GM19193 (cell line): Measurements from ENCODE around the gene GAPDHS.

Experiments
- POLR2A ChIP-seq: IDR thresholded peaks from 4 replicates; pipeline ENCODE4 v1.6.1; 2011; ENCODE audit not compliant: insufficient read depth, insufficient read length; ENCODE audit errors: extremely low read depth

GAPDHS gene

GRCh38 chr19:35521124-35521743 is 12.0 kb upstream of the GAPDHS start:
- no peak for TF ChIP-seq POLR2A

DNA sequence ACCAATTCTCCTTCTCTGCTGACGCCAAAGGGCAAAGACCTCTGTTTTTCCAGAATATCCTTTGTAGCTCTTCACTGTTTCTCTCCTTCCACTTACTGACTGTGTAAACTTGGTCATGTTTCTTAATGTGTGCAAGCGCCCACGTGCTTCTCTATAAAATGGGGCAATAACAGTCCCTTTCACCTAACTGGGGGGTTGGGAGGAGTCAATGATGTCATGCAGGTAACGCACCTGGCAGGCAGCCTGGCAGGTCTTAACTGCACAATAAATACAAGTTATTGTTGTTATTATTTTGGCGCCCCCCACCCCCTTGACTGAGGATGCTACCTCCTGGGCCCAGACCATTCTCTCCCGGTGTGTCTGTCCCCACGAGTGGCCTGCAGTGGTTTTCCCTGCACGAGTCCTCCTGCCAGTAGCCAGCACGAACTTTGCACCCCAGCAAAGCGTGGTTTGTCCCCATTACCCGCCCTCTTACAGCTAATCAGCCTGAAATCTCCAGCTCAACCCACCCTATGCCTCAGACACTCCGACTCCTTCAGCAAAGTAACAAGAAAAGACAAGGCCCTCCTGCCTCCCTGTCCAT is 10.4 kb upstream of the GAPDHS start:
- no peak for TF ChIP-seq POLR2A

DNA sequence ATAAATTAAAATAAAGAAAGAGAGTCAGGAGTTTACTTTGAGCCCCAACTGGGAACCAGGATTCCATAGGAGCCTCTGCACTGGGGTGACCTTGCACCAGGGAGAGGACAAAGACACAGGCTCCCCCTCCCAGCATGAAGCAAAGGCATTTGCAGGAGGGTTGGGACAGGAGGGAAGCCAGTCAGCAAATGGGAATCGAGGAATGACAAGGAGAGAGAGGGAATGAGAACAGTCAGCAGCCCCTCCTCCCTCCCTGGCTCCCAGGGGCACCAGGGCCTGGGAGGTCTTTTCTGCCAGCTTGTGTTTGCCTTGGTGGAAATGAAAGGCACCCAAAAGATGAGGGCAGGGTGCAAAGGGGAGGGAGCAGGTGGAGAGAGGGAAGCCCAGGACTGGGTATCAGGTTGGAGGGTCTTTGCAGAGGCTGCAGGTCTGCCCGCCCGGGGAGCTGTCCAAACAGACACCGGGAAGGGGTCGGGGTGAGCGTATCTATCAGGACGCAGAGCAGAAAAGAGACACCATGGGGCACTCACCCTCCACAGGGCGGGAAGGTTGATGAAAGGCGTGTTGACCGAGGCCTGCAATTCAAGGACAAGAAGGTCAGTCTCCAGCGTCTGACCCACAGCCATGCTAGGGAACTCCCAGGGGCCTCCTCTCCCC is 8.9 kb upstream of the GAPDHS start:
- TF ChIP-seq POLR2A, result no peak

DNA sequence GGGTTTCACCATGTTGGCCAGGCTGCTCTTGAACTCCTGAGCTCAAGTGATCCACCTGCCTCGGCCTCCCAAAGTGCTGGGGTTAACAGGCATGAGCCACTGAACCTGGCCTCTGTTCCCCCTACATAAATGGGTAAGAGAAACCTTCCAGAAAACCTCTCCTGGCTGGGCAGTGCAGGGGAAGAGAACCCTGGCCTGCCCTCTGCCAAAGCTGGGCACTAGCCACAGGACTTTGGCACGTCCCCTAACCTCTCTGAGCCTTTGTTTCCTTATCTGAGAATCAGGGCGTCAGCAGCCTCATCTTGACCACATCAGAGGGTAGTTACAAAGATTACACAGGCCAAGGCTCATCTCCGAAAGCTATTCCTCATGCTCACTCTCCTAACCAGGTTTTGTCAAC is 7.4 kb upstream of the GAPDHS start:
- TF ChIP-seq POLR2A, result no peak

- no peak for TF ChIP-seq POLR2A
Observed at GRCh38 chr19:35528218-35529038, 4.8 kb upstream of the GAPDHS start, which contains the start of gene SBSN. SBSN (minus strand) TSS chr19:35528311; CDS start chr19:35528281, 30 bp downstream.

DNA sequence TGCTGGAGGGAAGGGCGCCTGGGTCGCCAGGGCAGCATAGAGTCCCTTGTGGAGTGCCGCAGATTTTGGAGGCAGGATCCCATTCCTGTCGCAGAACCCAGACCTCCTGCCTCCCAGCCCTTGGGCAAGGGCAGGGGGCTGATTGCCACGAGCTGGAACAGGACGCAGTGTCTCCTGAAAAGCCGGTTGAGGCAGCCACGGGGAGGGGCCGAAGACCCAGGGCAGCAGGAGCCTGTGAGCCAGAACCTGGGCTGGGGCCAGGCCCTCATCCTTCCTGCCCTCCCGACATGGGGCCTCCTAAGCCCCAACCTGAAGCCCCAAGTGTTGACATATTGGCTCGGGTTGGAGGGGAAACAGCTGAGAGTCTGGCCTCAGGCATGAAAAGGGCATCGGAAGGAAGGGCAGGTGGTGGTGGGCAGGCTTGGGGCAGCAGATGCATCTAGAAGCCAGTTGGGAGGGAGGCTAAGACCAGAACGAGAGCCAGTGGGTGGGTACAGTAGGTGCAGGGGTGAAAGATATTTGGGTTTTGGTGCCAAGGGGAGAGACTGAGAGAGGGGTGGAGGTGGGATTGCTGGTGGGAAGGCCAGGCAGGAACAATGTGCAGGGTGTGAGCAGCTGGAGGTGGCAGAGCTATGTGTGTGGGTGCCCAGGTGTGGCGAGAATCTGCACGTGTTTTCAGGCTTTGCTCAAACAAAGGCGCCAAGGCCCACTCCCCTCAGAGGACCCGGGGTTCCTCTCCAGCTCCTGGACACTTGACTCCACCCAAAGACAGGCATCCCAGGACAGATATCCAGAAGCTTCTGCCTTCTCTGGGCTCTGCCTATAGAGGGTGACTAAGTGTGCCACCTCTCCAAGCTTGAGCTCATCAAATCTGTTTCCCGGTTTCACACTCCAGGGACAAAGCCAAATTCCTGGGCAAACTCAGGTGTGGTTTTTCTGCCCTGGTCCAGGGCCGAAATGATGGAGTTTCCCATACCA is 3.7 kb upstream of the GAPDHS start:
- TF ChIP-seq POLR2A, result no peak

DNA sequence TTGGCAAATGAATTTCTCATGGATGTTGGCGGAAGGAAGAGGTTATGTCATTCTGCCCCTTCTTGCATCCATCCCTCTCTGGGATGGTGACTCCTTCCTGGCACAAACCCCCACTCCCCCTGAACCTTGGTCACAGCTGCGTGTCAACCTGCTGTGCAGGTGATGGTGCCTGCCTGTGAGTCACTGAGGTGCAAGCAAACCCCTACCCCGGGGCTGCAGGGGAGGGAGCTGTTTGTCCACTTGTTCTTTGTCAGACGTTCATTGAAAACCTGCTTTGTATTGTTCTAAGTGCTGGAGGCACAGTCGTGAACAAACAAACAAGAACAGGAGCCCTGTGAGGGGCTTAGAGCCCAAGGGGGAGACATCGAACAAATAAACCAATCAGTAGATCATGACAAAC is 2.0 kb upstream of the GAPDHS start:
- no peak for TF ChIP-seq POLR2A

- TF ChIP-seq POLR2A, result no peak
Observed at GRCh38 chr19:35533822-35534392, 651 bp downstream of the GAPDHS start.

GRCh38 chr19:35534803-35535480 is 1.7 kb downstream of the GAPDHS start:
- no peak for TF ChIP-seq POLR2A

DNA sequence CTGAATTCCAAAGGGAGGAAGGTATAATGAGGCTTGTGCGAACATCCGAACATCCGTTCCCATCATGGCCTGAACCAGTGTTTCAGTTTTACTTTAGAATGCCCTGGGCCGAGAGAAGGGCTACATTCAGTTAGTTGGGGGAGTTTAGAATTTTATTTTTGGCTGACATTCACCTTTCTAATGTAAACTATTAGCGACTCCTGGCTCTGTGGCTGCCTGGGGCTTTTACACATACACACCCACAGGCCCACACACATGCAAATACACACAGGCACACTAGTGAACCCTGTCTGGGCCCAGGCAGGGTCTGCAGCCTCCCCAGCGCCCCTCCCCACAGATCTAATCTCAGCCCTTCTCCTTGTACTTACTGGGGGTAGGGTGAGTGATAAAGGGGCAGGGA is 6.1 kb downstream of the GAPDHS start:
- no peak for TF ChIP-seq POLR2A

- TF ChIP-seq POLR2A, result no peak
Observed at GRCh38 chr19:35539850-35540249, 6.6 kb downstream of the GAPDHS start.

DNA sequence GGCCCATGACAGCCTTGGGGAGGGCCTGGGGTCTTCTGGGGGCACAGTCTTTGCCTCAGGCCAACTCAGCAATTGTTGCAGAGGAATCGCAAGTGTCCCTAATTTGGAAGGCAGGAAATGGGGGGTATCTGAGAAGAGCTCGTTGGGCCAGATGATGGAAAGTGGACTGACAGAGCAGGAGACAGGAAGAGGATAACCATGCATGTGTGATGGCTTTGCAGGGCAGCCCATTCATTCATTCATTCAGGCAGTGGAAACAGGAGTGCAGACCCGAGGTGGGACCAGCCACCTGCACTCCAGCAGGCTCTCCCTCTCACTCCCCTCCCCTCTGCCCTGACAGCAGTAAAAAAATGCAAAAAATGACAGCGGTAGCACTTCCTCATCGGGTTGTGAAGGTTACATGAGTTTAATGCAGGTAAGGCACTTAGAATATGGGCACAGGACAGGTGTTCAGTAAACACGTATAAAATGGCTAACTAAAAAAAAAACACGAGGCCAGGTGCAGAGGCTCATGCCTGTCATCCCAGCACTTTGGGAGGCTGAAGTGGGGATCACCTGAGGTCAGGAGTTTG is 7.2 kb downstream of the GAPDHS start:
- TF ChIP-seq POLR2A, result no peak

- no peak for TF ChIP-seq POLR2A
Observed at GRCh38 chr19:35542209-35542608, 9.0 kb downstream of the GAPDHS start.
